ENCODE results near the gene THBS2. TPM values are rescaled to one million over a fixed set of nuclear protein-coding genes. Genes with fewer than 3 reads are reported as not detected.
"Not testable (repeated sequence)": the region's sequence is repeated elsewhere in the genome, so short reads cannot be mapped to it uniquely, and the experiment has no call there.

The THBS2 gene
- total RNA-seq, 2 experiments from 2014 or later = not detected

- H3K27me3 Mint-ChIP-seq = no peaks in the 10 kb centered on the region
- no peak overlapping the region for H3K4me3 Mint-ChIP-seq
- H3K36me3 Mint-ChIP-seq (ENCODE audit: low read depth) = no peaks in the 10 kb centered on the region
- no peak overlapping the region for H3K27ac Mint-ChIP-seq
- peaks cover 6% of the 10 kb centered on the region for H3K4me1 Mint-ChIP-seq
- CTCF ChIA-PET = no interaction called here
- POLR2A ChIA-PET = no interaction called here
- no peaks in the 10 kb centered on the region for H3K9me3 Mint-ChIP-seq
- no peak for DNase-seq
These were observed 68.6 kb downstream of the THBS2 start for GRCh38 chr6:169185011-169185521.

GRCh38 chr6:169184419-169184818, 69.2 kb downstream of the THBS2 start:
- DNase-seq = no peak
- H3K4me3 Mint-ChIP-seq = no peak overlapping the region
- no peaks in the 10 kb centered on the region for H3K9me3 Mint-ChIP-seq
- H3K36me3 Mint-ChIP-seq (ENCODE audit: low read depth) = no peaks in the 10 kb centered on the region
- POLR2A ChIA-PET = no interaction called here
- H3K27me3 Mint-ChIP-seq = peaks cover 3% of the 10 kb centered on the region
- H3K27ac Mint-ChIP-seq = no peak overlapping the region
- CTCF ChIA-PET = no interaction called here
- peaks cover 6% of the 10 kb centered on the region for H3K4me1 Mint-ChIP-seq

GRCh38 chr6:169183233-169183632, 70.4 kb downstream of the THBS2 start:
- CTCF ChIA-PET = no interaction called here
- Mint-ChIP-seq H3K27ac (no peak overlapping the region), H3K4me3 (no peak overlapping the region), H3K9me3 (no peaks in the 10 kb centered on the region), H3K27me3 (peaks cover 4% of the 10 kb centered on the region), H3K36me3 (ENCODE audit: low read depth) (no peaks in the 10 kb centered on the region), H3K4me1 (peaks cover 3% of the 10 kb centered on the region)
- DNase-seq = no peak
- POLR2A ChIA-PET = no interaction called here

- H3K27me3 Mint-ChIP-seq; H3K4me3 Mint-ChIP-seq; H3K4me1 Mint-ChIP-seq; H3K27ac Mint-ChIP-seq; CTCF ChIA-PET; H3K36me3 Mint-ChIP-seq (ENCODE audit: low read depth); DNase-seq; H3K9me3 Mint-ChIP-seq; POLR2A ChIA-PET: not testable (repeated sequence)
These were observed 73.8 kb downstream of the THBS2 start for GRCh38 chr6:169179831-169180230.

- Mint-ChIP-seq H3K27ac (no peak overlapping the region), H3K4me1 (no peaks in the 10 kb centered on the region), H3K4me3 (no peak overlapping the region), H3K36me3 (ENCODE audit: low read depth) (no peaks in the 10 kb centered on the region), H3K9me3 (no peaks in the 10 kb centered on the region), H3K27me3 (peaks cover 5% of the 10 kb centered on the region)
- ChIA-PET CTCF (no interaction called here), POLR2A (no interaction called here)
- no peak for DNase-seq
These were observed 76.0 kb downstream of the THBS2 start for GRCh38 chr6:169177516-169178166.

- Mint-ChIP-seq H3K4me1 (no peaks in the 10 kb centered on the region), H3K36me3 (ENCODE audit: low read depth) (no peaks in the 10 kb centered on the region), H3K9me3 (no peaks in the 10 kb centered on the region), H3K4me3 (no peak overlapping the region), H3K27ac (no peak overlapping the region), H3K27me3 (peaks cover 5% of the 10 kb centered on the region)
- ChIA-PET POLR2A (no interaction called here), CTCF (no interaction called here)
- no peak for DNase-seq
These were observed 77.2 kb downstream of the THBS2 start for GRCh38 chr6:169176361-169176991.

GRCh38 chr6:169175360-169175887, 78.2 kb downstream of the THBS2 start:
- POLR2A ChIA-PET = no interaction called here
- no peak overlapping the region for H3K4me3 Mint-ChIP-seq
- CTCF ChIA-PET = no interaction called here
- H3K27me3 Mint-ChIP-seq = peaks cover 5% of the 10 kb centered on the region
- no peaks in the 10 kb centered on the region for H3K4me1 Mint-ChIP-seq
- no peak for DNase-seq
- H3K27ac Mint-ChIP-seq = no peak overlapping the region
- H3K36me3 Mint-ChIP-seq (ENCODE audit: low read depth) = no peaks in the 10 kb centered on the region
- no peaks in the 10 kb centered on the region for H3K9me3 Mint-ChIP-seq

GRCh38 chr6:169174516-169175359, 78.9 kb downstream of the THBS2 start:
- DNase-seq = no peak
- no peaks in the 10 kb centered on the region for H3K4me1 Mint-ChIP-seq
- H3K27ac Mint-ChIP-seq = no peak overlapping the region
- H3K9me3 Mint-ChIP-seq = no peaks in the 10 kb centered on the region
- CTCF ChIA-PET = no interaction called here
- no peak overlapping the region for H3K4me3 Mint-ChIP-seq
- POLR2A ChIA-PET = no interaction called here
- H3K36me3 Mint-ChIP-seq (ENCODE audit: low read depth) = no peaks in the 10 kb centered on the region
- peaks cover 5% of the 10 kb centered on the region for H3K27me3 Mint-ChIP-seq

GRCh38 chr6:169173532-169174268, 79.9 kb downstream of the THBS2 start:
- ChIA-PET POLR2A (no interaction called here), CTCF (no interaction called here)
- no peaks in the 10 kb centered on the region for H3K4me1 Mint-ChIP-seq
- no peaks in the 10 kb centered on the region for H3K9me3 Mint-ChIP-seq
- no peaks in the 10 kb centered on the region for H3K36me3 Mint-ChIP-seq (ENCODE audit: low read depth)
- H3K27me3 Mint-ChIP-seq = peaks cover 2% of the 10 kb centered on the region
- no peak for DNase-seq
- H3K4me3 Mint-ChIP-seq = no peak overlapping the region
- H3K27ac Mint-ChIP-seq = no peak overlapping the region

- DNase-seq = no peak
- peaks cover 2% of the 10 kb centered on the region for H3K27me3 Mint-ChIP-seq
- CTCF ChIA-PET = no interaction called here
- no peak overlapping the region for H3K27ac Mint-ChIP-seq
- POLR2A ChIA-PET = no interaction called here
- H3K4me3 Mint-ChIP-seq = no peak overlapping the region
- H3K9me3 Mint-ChIP-seq = no peaks in the 10 kb centered on the region
- no peaks in the 10 kb centered on the region for H3K4me1 Mint-ChIP-seq
- no peaks in the 10 kb centered on the region for H3K36me3 Mint-ChIP-seq (ENCODE audit: low read depth)
These were observed 80.7 kb downstream of the THBS2 start for GRCh38 chr6:169172946-169173345.

GRCh38 chr6:169172456-169172855, 81.2 kb downstream of the THBS2 start:
- H3K4me1 Mint-ChIP-seq = no peaks in the 10 kb centered on the region
- no peak overlapping the region for H3K27ac Mint-ChIP-seq
- peaks cover 2% of the 10 kb centered on the region for H3K27me3 Mint-ChIP-seq
- CTCF ChIA-PET = no interaction called here
- DNase-seq = no peak
- POLR2A ChIA-PET = no interaction called here
- no peaks in the 10 kb centered on the region for H3K9me3 Mint-ChIP-seq
- H3K4me3 Mint-ChIP-seq = no peak overlapping the region
- no peaks in the 10 kb centered on the region for H3K36me3 Mint-ChIP-seq (ENCODE audit: low read depth)

- Mint-ChIP-seq H3K4me3 (no peak overlapping the region), H3K36me3 (ENCODE audit: low read depth) (no peaks in the 10 kb centered on the region), H3K27ac (no peak overlapping the region), H3K4me1 (no peaks in the 10 kb centered on the region), H3K9me3 (no peaks in the 10 kb centered on the region), H3K27me3 (peaks cover under 1% of the 10 kb centered on the region)
- DNase-seq = no peak
- ChIA-PET CTCF (no interaction called here), POLR2A (no interaction called here)
These were observed 81.7 kb downstream of the THBS2 start for GRCh38 chr6:169171951-169172350.

- no peaks in the 10 kb centered on the region for H3K36me3 Mint-ChIP-seq (ENCODE audit: low read depth)
- POLR2A ChIA-PET = no interaction called here
- no peaks in the 10 kb centered on the region for H3K4me1 Mint-ChIP-seq
- H3K27me3 Mint-ChIP-seq = no peaks in the 10 kb centered on the region
- DNase-seq = no peak
- H3K9me3 Mint-ChIP-seq = no peaks in the 10 kb centered on the region
- CTCF ChIA-PET = no interaction called here
- H3K4me3 Mint-ChIP-seq = no peak overlapping the region
- H3K27ac Mint-ChIP-seq = no peak overlapping the region
These were observed 82.6 kb downstream of the THBS2 start for GRCh38 chr6:169171016-169171415.
